Heart right ventricle (tissue), 16 donors: ENCODE data around the gene ITGB5. TPM values are rescaled to one million over a fixed set of nuclear protein-coding genes. Genes with fewer than 3 reads are reported as not detected.
A peak's percentile ranks its signal among the peaks of the same experiment; 100 is the strongest.
"Not testable (repeated sequence)": the region's sequence is repeated elsewhere in the genome, so short reads cannot be mapped to it uniquely, and the experiment has no call there.

ENCODE experiments used
- ATAC-seq, 8 donors: fragments of 200-7000 bp; cut with Tn5 transposase; one replicate each; pipeline ENCODE4 v1.9.1; 2020; ENCODE audit warnings: mild to moderate bottlenecking in 8 of 8, moderate library complexity in 8 of 8, moderate number of reproducible peaks in 1 of 8
- DNase-seq, 2 donors: peaks; one replicate each; pipeline ENCODE4 v3.0.0-alpha.2; 2020
- H3K27ac ChIP-seq, 10 donors: fragments of 200-600 bp; sonication (generic) in 2 of 10; one replicate each; pipeline versions ENCODE4 v1.5.0 to v1.8.0; 2020 to 2022; ENCODE audit warnings: mild to moderate bottlenecking in 3 of 10
- H3K27me3 ChIP-seq, 7 donors: fragments of 200-600 bp; one replicate each; pipeline ENCODE4 v1.8.0; 2021 to 2022; ENCODE audit warnings: mild to moderate bottlenecking in 2 of 7
- H3K36me3 ChIP-seq, 9 donors: fragments of 200-600 bp; sonication (generic) in 1 of 9; one replicate each; pipeline versions ENCODE4 v1.5.0 to v1.8.0; 2020 to 2022; ENCODE audit warnings: mild to moderate bottlenecking in 2 of 9
- H3K4me1 ChIP-seq, 9 donors: fragments of 200-600 bp; sonication (generic) in 1 of 9; one replicate each; pipeline versions ENCODE4 v1.5.0 to v1.8.0; 2020 to 2022; ENCODE audit warnings: mild to moderate bottlenecking in 4 of 9
- H3K4me3 ChIP-seq, 10 donors: fragments of 200-600 bp; sonication (generic) in 2 of 10; one replicate each; pipeline versions ENCODE4 v1.5.0 to v1.8.0; 2020 to 2022; ENCODE audit warnings: mild to moderate bottlenecking in 7 of 10, moderate library complexity in 2 of 10
- H3K9me3 ChIP-seq, 11 donors: fragments of 200-600 bp in 10 of 11; sonication (generic) in 2 of 11; one replicate each; pipeline versions ENCODE4 v1.5.0 to v1.8.0; 2013 to 2022; ENCODE audit warnings: mild to moderate bottlenecking in 2 of 11, control low read depth in 1 of 11, moderate library complexity in 1 of 11
- WGBS, 2 donors: extraction: QIAGEN DNeasy Blood & Tissue Kit; methylation state at CpG; one replicate each; pipeline ENCODE4 v1.1.7; 2013; ENCODE audit warnings: inconsistent platforms in 1 of 2; 5-methylcytosine and 5-hydroxymethylcytosine counted together
- intact Hi-C, 10 donors: fragments of 100-400 bp; cut with DNase I; formaldehyde crosslinking; loops; one replicate each; pipeline versions ENCODE4 v1.11.1 to v1.14.2; 2022
- polyA plus RNA-seq, 2 donors: library from polyadenylated mRNA; stranded (reverse); fragments of 200-250 nt; gene quantifications; one replicate each; pipeline ENCODE4 v1.2.3, GENCODE V29; 2013
- total RNA-seq, 10 donors: library from RNA; stranded (reverse); fragmentation: NEBNext Ultra II Directional in 3 of 10; extraction: Animal tissue kit (Norgen Biotek cat#: 25700) in 3 of 10; gene quantifications; one replicate each; pipeline versions ENCODE4 v1.2.1 to v1.2.4, GENCODE V29; 2021 to 2023
- TF ChIP-seq, protein P1 (sequence below), 9 donors: fragments of 200-600 bp; sonication (generic) in 2 of 9; IDR thresholded peaks; one replicate each; pipeline versions ENCODE4 v1.5.0 to v1.8.0; 2021 to 2022; ENCODE audit warnings: antibody characterized with exemption in 9 of 9, mild to moderate bottlenecking in 5 of 9, moderate library complexity in 1 of 9
- donor health status: Arrhythmogenic right ventricular cardiomyopathy.
- donor health status: ischemic (EF 13 %, LVEDD 7.1; RV severe dilation, severe dysfunction).
- donor health status: healthy with polysubstance abuse.
- donor health status: DM: no; HTN: yes; CAD: no.
- donor health status: DM: no; HTN: no; CAD: no.
- donor health status: ischemic (EF 25% LVEDD 6.9; RV normal size, moderate dysfunction).
- donor health status: ischemic (EF 25% LVEDD 5.7; RV mildly dilated, moderate dysfunction).
- donor health status: healthy.
- donor health status: DM: yes; HTN: yes; CAD: no.
- donor health status: Ischemic cardiomyopathy.
- donor health status: ischemic (EF 35%, LVEDD 5.7; RV mildly dilated, moderate dysfunction).
- donor health status: nonischemic (EF 11% LVEDD 7.7; RV severe dilation, severe dysfunction).
- donor health status: DM: yes; HTN: yes; CAD: no.
- donor health status: PGD.
- donor health status: ischemic (EF 29% LVEDD 5.4; RV normal size, mild dysfunction).
- donor health status: nonischemic (EF 23%, LVEDD 6.1; RV moderate dilation, normal function).

ITGB5 gene
- total and polyA plus RNA-seq, 12 donors = 18.5 to 154 (median 108) TPM

GRCh38 chr3:124791639-124792151, 95.5 kb downstream of the ITGB5 start:
- intact Hi-C loops = no loop called here
- DNase-seq (peak in 1 of 2 donors; percentile 36), ATAC-seq (peak; percentile 39 to 75 (median 66))
- Histone ChIP-seq H3K4me3 (no peak overlapping the region), H3K9me3 (no peaks in the 10 kb centered on the region), H3K27me3 (no peaks in the 10 kb centered on the region), H3K36me3 (peaks cover 0 to 43% (median 18%) of the 10 kb centered on the region in 9 donors), H3K4me1 (peaks cover 10 to 61% (median 57%) of the 10 kb centered on the region in 9 donors), H3K27ac (peak overlapping the region in 9 of 10 donors; percentile 32 to 82 (median 67))
- TF ChIP-seq, protein P1, sequence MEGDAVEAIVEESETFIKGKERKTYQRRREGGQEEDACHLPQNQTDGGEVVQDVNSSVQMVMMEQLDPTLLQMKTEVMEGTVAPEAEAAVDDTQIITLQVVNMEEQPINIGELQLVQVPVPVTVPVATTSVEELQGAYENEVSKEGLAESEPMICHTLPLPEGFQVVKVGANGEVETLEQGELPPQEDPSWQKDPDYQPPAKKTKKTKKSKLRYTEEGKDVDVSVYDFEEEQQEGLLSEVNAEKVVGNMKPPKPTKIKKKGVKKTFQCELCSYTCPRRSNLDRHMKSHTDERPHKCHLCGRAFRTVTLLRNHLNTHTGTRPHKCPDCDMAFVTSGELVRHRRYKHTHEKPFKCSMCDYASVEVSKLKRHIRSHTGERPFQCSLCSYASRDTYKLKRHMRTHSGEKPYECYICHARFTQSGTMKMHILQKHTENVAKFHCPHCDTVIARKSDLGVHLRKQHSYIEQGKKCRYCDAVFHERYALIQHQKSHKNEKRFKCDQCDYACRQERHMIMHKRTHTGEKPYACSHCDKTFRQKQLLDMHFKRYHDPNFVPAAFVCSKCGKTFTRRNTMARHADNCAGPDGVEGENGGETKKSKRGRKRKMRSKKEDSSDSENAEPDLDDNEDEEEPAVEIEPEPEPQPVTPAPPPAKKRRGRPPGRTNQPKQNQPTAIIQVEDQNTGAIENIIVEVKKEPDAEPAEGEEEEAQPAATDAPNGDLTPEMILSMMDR (IDR thresholded peaks at IDR 0.05) = no peak
- WGBS, 2 donors = 48 to 53% methylated on average over 8 of the region's 8 CpGs

GRCh38 chr3:124791142-124791541, 96.0 kb downstream of the ITGB5 start:
- Histone ChIP-seq H3K4me3 (no peak overlapping the region), H3K27ac (peak overlapping the region in 9 of 10 donors; percentile 32 to 82 (median 67)), H3K36me3 (peaks cover 0 to 38% (median 13%) of the 10 kb centered on the region in 9 donors), H3K9me3 (no peaks in the 10 kb centered on the region), H3K4me1 (peaks cover 16 to 67% (median 63%) of the 10 kb centered on the region in 9 donors), H3K27me3 (no peaks in the 10 kb centered on the region)
- ATAC-seq (peak in 3 of 8 donors; percentile 2 to 8 (median 5)), DNase-seq (no peak)
- WGBS, 2 donors = 79 to 85% methylated on average over 4 of the region's 4 CpGs
- TF ChIP-seq, protein P1 (IDR thresholded peaks at IDR 0.05) = no peak
- intact Hi-C loops = no loop called here

DNA sequence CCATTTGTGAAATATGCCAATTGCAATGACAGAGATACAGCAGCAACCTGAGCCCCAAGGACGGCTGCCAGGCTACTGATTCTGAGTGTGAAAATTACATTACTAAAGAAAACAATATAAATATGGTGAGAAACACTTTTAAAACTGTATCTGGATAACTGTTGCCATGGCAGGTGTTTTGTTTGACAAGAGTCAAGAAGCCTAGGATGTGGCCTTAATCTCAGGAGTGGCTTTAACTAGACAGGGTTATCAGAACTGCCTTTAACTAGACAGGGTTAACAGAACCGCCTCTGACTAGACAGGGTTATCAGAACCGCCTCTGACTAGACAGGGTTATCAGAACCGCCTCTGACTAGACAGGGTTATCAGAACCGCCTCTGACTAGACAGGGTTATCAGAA, 98.1 kb downstream of the ITGB5 start:
- peaks cover 0 to 25% (median 4%) of the 10 kb centered on the region in 9 donors for H3K36me3 ChIP-seq
- H3K27me3 ChIP-seq, H3K4me3 ChIP-seq, H3K9me3 ChIP-seq, DNase-seq, ATAC-seq: not testable (repeated sequence)
- 53 to 74% methylated on average over 3 to 4 of the region's 5 CpGs for WGBS, 2 donors
- intact Hi-C loops = loop anchor here in 4 of 10 donors (5.0 to 10.0 kb wide), 2 partner anchors 46 to 98 kb away; partner anchors contain the start of gene ITGB5 (in 1 of the 4)
- H3K27ac ChIP-seq = peak overlapping the region in 7 of 10 donors; percentile 2 to 80 (median 44)
- peaks cover 27 to 87% (median 73%) of the 10 kb centered on the region in 9 donors for H3K4me1 ChIP-seq

DNA sequence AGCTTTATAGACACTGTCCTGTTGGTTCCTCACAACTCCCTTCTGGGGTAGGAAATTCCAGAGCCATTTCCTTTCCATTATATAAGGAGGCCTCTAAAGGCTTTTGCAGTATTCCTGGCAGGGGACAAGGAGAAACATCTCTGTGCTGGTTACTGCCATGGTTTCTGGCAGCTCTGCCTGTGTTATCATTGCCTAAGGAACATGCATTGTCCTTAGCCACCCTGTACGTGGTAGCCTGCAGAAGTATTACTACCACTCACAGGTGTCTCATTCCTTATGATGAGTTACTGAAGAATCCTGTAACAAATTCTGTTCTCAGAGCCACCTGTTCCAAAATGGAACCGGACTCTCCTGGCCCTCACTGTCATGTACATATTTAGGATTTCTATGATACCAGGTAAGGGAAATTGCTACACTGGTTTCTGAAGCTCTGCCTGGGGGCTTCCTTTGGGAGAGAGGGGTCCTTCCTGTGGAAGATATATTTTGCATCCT, 98.9 kb downstream of the ITGB5 start:
- H3K36me3 ChIP-seq = peaks cover 0 to 19% (median 0%) of the 10 kb centered on the region in 9 donors
- WGBS, 2 donors = 54 to 72% methylated on average over 2 of the region's 2 CpGs
- no peak overlapping the region for H3K4me3 ChIP-seq
- intact Hi-C loops = loop anchor here in 4 of 10 donors (5.0 to 10.0 kb wide), 2 partner anchors 47 to 99 kb away; partner anchors contain the start of gene ITGB5 (in 1 of the 4)
- H3K27me3 ChIP-seq = no peaks in the 10 kb centered on the region
- H3K4me1 ChIP-seq = peaks cover 27 to 84% (median 72%) of the 10 kb centered on the region in 9 donors
- peak overlapping the region in 9 of 10 donors; percentile 2 to 80 (median 69) for H3K27ac ChIP-seq
- H3K9me3 ChIP-seq = no peaks in the 10 kb centered on the region
- DNase-seq = no peak
- ATAC-seq = no peak
- TF ChIP-seq, protein P1 (IDR thresholded peaks at IDR 0.05) = no peak
